GM12873 (cell line): ENCODE results near the gene LMOD3.

Experiments used
- CTCF ChIP-seq: IDR thresholded peaks from 2 replicates; pipeline ENCODE4 v1.5.1; 2012; ENCODE audit warnings: low read depth, mild to moderate bottlenecking, moderate library complexity, low read length, control low read depth; ENCODE audit not compliant: insufficient read depth; ENCODE audit errors: missing control alignments

LMOD3 gene

DNA sequence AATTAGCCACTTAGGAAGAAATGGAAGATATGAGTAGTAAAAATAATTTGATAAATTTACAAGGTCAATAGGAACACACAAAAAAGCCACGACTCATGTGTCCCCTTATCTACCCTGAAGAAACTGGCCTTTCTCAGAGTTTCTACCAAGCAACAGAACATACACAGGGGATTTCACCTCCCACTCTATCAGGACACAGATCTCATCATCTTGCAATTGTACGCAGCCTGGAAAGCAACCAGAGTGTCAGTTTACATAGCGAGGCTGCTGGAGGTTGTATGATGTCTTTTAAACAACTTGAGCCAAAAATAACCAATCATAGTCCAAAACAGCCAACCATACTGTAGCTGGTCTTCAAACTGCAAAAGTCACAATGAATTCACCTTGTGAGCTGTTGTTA lies 19.7 kb upstream of the LMOD3 start:
- no peak for TF ChIP-seq CTCF

DNA sequence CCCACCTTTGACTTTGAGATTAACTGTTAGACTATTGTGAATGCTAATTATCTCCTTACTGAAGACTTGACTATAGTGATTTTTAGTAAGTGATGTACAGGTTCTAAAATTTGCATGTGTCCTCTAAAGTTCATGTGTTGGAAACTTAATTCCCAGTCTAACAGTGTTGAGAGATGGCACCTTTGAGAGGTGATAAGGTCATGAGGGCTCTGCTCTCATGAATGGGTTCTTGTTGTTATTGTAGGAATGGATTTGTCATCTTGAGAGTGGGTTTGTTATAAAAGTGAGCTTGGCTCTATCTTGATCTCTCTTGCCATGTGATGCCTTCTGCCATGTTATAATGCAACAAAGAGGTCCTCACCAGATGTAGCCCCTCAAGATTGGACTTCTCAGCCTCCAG lies 18.9 kb upstream of the LMOD3 start:
- no peak for TF ChIP-seq CTCF

DNA sequence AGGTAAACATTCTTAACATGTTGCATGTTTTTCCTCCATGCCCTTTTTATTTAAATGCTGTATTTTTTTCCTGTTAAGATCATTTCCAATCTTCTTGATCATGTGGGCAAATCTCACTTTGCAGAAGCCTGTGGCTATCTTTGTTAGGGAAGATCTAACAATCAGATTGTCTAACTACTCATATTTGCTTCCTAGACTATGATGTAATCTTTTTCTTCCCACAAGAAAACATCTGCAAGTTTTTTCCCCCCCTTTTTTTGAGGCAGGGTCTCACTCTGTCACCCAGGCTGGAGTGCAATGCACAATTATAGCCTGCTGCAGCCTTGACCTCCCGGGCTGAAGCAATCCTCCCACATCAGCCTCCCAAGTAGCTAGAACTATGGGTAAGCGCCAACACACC lies 15.0 kb upstream of the LMOD3 start:
- TF ChIP-seq CTCF, result no peak

DNA sequence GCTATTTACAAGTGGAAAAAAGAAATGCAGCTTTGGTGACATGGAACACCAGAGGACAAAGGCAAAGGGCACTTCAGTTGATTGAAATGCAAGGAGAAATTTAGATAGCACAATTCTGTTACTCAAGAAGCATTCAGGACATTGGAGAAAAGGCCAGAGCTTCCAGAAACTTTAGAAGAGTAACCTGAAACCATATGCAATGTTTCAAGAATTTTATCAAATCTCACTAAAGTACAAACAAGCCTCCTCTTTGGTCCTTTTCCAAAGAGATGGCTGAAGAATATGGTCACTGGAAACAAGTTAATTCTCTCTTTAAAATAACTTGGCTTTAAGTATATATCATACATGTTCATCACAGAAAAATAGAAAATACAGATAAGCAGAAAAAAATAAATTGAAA lies 14.6 kb upstream of the LMOD3 start:
- no peak for TF ChIP-seq CTCF

GRCh38 chr3:69130689-69131088 lies 8.3 kb upstream of the LMOD3 start:
- TF ChIP-seq CTCF, result no peak

GRCh38 chr3:69129531-69129930 lies 7.1 kb upstream of the LMOD3 start:
- TF ChIP-seq CTCF, result no peak

- TF ChIP-seq CTCF, result no peak
Measured at GRCh38 chr3:69128509-69128908, 6.1 kb upstream of the LMOD3 start.

GRCh38 chr3:69126999-69127398 lies 4.6 kb upstream of the LMOD3 start:
- TF ChIP-seq CTCF, result no peak
